Activated CD4-positive, CD25-positive, alpha-beta regulatory T cell treated with anti-CD3 and anti-CD28 coated beads, Interleukin-2, amount 50 U/mL, for 72 hours (primary cell): ENCODE measurements around the gene OBP2B.
"Not testable (repeated sequence)": the region's sequence is repeated elsewhere in the genome, so short reads cannot be mapped to it uniquely, and the experiment has no call there.

ENCODE experiments used
- DNase-seq: peaks from one replicate; pipeline ENCODE4 v3.0.0; 2021

The OBP2B gene

GRCh38 chr9:133238272-133238850, 29.3 kb upstream of the OBP2B start:
- peak; percentile 45 for DNase-seq

- DNase-seq: no peak
Measured at GRCh38 chr9:133237035-133237731, 28.1 kb upstream of the OBP2B start.

- DNase-seq: not testable (repeated sequence)
Measured at GRCh38 chr9:133236291-133237034, 27.4 kb upstream of the OBP2B start.

- DNase-seq: no peak
Measured at GRCh38 chr9:133235549-133236222, 26.6 kb upstream of the OBP2B start.

- DNase-seq: no peak
Measured at GRCh38 chr9:133234577-133235322, 25.7 kb upstream of the OBP2B start.

- no peak for DNase-seq
Measured at GRCh38 chr9:133233681-133234432, 24.8 kb upstream of the OBP2B start.

- not testable (repeated sequence) for DNase-seq
Measured at GRCh38 chr9:133231934-133232568, 23.0 kb upstream of the OBP2B start.

GRCh38 chr9:133230514-133230913, 21.5 kb upstream of the OBP2B start:
- not testable (repeated sequence) for DNase-seq

- DNase-seq: no peak
Measured at GRCh38 chr9:133230093-133230492, 21.0 kb upstream of the OBP2B start.

GRCh38 chr9:133228474-133229193, 19.6 kb upstream of the OBP2B start:
- DNase-seq: not testable (repeated sequence)

- DNase-seq: not testable (repeated sequence)
Measured at GRCh38 chr9:133227996-133228395, 18.9 kb upstream of the OBP2B start.

GRCh38 chr9:133227242-133227860, 18.3 kb upstream of the OBP2B start:
- DNase-seq: no peak

GRCh38 chr9:133226219-133227171, 17.4 kb upstream of the OBP2B start:
- DNase-seq: no peak

- DNase-seq: no peak
Measured at GRCh38 chr9:133225171-133226011, 16.3 kb upstream of the OBP2B start.

- no peak for DNase-seq
Measured at GRCh38 chr9:133224762-133225161, 15.7 kb upstream of the OBP2B start.

GRCh38 chr9:133223159-133223756, 14.2 kb upstream of the OBP2B start:
- not testable (repeated sequence) for DNase-seq

- not testable (repeated sequence) for DNase-seq
Measured at GRCh38 chr9:133221994-133222393, 12.9 kb upstream of the OBP2B start.
